NK-92 (cell line): ENCODE data around the gene ADAMTS9.

ENCODE experiments used
- DNase-seq: peaks from one replicate; lab custom pipeline; 2025; ENCODE audit not compliant: unreplicated experiment; lab: John Stamatoyannopoulos, UW

ADAMTS9 gene

GRCh38 chr3:64687781-64688604, at the start of gene ADAMTS9:
TSS of gene ADAMTS9 (minus strand) at chr3:64688000. CDS start at chr3:64687657, 343 bp downstream.
- no peak for DNase-seq

- no peak for DNase-seq
Measured at GRCh38 chr3:64732576-64732975, 44.8 kb upstream of the ADAMTS9 start.

- no peak for DNase-seq
Measured at GRCh38 chr3:64730681-64731080, 42.9 kb upstream of the ADAMTS9 start.

- no peak for DNase-seq
Measured at GRCh38 chr3:64728994-64729393, 41.2 kb upstream of the ADAMTS9 start.

- no peak for DNase-seq
Measured at GRCh38 chr3:64728428-64728827, 40.6 kb upstream of the ADAMTS9 start.

- DNase-seq = no peak
Measured at GRCh38 chr3:64726414-64727090, 38.8 kb upstream of the ADAMTS9 start.

- DNase-seq = no peak
Measured at GRCh38 chr3:64718976-64719375, 31.2 kb upstream of the ADAMTS9 start.

GRCh38 chr3:64717872-64718613, 30.2 kb upstream of the ADAMTS9 start:
- DNase-seq = no peak

GRCh38 chr3:64717411-64717810, 29.6 kb upstream of the ADAMTS9 start:
- no peak for DNase-seq

- no peak for DNase-seq
Measured at GRCh38 chr3:64716110-64716710, 28.4 kb upstream of the ADAMTS9 start.

GRCh38 chr3:64715211-64715982, 27.6 kb upstream of the ADAMTS9 start:
- DNase-seq = no peak

- DNase-seq = no peak
Measured at GRCh38 chr3:64708456-64708855, 20.7 kb upstream of the ADAMTS9 start.

GRCh38 chr3:64705946-64706345, 18.1 kb upstream of the ADAMTS9 start:
- no peak for DNase-seq

- DNase-seq = no peak
Measured at GRCh38 chr3:64696896-64697295, 9.1 kb upstream of the ADAMTS9 start.

GRCh38 chr3:64694114-64694513, 6.3 kb upstream of the ADAMTS9 start:
- no peak for DNase-seq

- DNase-seq = no peak
Measured at GRCh38 chr3:64693031-64693430, 5.2 kb upstream of the ADAMTS9 start.

- DNase-seq = no peak
Measured at GRCh38 chr3:64691051-64691450, 3.3 kb upstream of the ADAMTS9 start.

- no peak for DNase-seq
Measured at GRCh38 chr3:64687086-64687780, 567 bp downstream of the ADAMTS9 start.

- DNase-seq = no peak
Measured at GRCh38 chr3:64686446-64686908, 1.3 kb downstream of the ADAMTS9 start.
